Measurements from ENCODE around the gene TM9SF3.
"Not testable (repeated sequence)": the region's sequence is repeated elsewhere in the genome, so short reads cannot be mapped to it uniquely, and the experiment has no call there.

- not testable (repeated sequence) for TF ChIP-seq POLR2AphosphoS5 (IDR thresholded peaks at IDR 0.05; ENCODE audit: borderline replicate concordance, low read depth, low read length); EZH2 (IDR thresholded peaks at IDR 0.05)
Measured at GRCh38 chr10:96574564-96574963, 12.2 kb downstream of the TM9SF3 start.

All from SK-N-MC (cell line).